Activated CD8-positive, alpha-beta memory T cell treated with anti-CD3 and anti-CD28 coated beads, Interleukin-2, amount 50 U/mL, for 4 hours (primary cell): ENCODE measurements around the gene SLX9.
"Not testable (repeated sequence)": the region's sequence is repeated elsewhere in the genome, so short reads cannot be mapped to it uniquely, and the experiment has no call there.

ENCODE experiments used
- DNase-seq: peaks from one replicate; pipeline ENCODE4 v3.0.0-alpha.2; 2020

SLX9 gene

GRCh38 chr21:44903050-44903685 is 36.7 kb upstream of the SLX9 start:
- no peak for DNase-seq

GRCh38 chr21:44903689-44904088 is 36.1 kb upstream of the SLX9 start:
- DNase-seq = no peak

DNA sequence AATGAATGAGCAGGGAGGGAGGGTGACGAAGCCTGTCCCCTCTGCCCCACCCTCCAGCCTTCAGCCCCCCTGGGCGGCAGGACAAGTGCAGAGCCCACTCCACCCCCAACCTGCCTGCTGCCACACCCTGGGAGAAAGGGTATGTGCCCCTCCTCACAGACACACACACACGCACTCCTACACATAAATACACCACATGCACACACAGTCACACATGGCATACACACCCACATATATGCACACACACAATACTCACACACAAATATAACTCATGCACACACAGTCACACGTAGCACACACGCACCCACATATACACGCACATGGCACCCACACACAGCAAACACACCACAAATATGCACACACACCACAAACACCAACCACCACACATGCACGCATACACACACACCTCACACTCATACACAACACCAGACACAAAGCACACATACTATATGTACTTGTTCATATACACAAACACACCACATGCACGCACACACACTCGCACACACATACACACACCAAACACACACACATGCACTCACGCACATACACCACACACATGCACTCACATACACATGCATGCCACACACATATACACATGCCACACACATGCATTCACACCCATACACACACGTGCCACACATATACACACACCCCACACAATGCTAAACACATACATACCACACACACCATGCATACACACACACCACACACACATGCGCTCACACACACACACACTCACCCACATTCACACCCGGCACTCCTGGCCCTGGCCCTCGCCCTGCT is 35.5 kb upstream of the SLX9 start:
- no peak for DNase-seq

DNA sequence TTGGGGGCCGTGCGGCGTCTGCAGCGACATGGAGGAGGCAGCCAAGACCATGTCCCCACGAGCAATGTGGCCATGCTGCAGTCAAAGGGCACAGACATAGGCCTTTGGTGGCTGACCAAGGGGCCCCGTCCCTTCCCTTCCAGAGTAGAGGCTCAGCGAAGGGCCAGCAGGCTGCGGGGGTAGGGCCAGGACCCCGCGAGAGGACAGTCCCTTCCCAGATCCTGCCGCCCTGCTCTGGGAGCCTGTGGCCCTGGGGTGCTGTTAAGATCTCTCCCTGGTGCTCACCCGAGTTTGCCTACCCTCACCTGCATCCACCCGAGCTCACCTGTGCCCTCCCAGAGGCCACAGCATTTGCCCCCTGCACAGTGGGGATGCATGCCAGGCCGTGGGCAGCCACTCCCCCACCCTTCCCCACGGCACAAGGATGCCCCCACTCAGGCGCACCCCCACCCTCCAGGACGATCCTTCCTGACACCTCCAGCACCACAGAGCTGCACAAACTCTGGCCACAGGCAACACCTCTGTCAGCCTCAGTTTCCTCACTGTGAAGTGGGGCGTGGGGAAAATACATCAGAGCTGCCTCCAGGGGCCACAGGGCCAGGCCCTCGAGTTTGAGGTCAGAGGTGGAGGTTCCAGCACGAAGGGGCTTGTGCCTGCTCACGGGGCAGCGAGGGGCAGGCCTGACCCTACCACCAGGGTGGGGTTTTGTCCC is 34.7 kb upstream of the SLX9 start:
- no peak for DNase-seq

GRCh38 chr21:44905728-44906090 is 34.1 kb upstream of the SLX9 start:
- DNase-seq = no peak

GRCh38 chr21:44907225-44907965 is 32.4 kb upstream of the SLX9 start:
- no peak for DNase-seq

GRCh38 chr21:44907966-44908895 is 31.6 kb upstream of the SLX9 start:
- DNase-seq = no peak

DNA sequence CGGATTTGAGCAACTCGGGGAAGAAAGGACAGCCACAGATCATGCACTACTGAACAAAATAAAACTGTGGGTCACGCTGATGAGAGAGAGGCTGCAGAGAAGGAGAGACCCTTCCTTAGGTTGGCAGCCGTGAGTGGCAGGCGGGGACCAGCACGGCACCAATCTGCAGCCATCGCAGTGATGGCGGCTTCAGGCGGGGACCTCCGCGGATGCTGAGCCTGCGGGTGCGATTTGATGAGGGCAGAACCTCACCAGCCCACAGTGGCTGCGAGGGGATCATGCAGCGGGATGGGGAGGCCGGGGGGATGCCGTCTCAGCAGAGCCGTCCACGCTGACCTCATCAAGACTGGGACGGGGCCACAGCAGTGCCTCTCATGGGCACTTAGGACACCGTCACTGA is 30.9 kb upstream of the SLX9 start:
- no peak for DNase-seq

GRCh38 chr21:44909719-44910118 is 30.1 kb upstream of the SLX9 start:
- DNase-seq = no peak

- DNase-seq = no peak
Observed at GRCh38 chr21:44910229-44911067, 29.4 kb upstream of the SLX9 start.

- no peak for DNase-seq
Observed at GRCh38 chr21:44911068-44911383, 28.8 kb upstream of the SLX9 start.

DNA sequence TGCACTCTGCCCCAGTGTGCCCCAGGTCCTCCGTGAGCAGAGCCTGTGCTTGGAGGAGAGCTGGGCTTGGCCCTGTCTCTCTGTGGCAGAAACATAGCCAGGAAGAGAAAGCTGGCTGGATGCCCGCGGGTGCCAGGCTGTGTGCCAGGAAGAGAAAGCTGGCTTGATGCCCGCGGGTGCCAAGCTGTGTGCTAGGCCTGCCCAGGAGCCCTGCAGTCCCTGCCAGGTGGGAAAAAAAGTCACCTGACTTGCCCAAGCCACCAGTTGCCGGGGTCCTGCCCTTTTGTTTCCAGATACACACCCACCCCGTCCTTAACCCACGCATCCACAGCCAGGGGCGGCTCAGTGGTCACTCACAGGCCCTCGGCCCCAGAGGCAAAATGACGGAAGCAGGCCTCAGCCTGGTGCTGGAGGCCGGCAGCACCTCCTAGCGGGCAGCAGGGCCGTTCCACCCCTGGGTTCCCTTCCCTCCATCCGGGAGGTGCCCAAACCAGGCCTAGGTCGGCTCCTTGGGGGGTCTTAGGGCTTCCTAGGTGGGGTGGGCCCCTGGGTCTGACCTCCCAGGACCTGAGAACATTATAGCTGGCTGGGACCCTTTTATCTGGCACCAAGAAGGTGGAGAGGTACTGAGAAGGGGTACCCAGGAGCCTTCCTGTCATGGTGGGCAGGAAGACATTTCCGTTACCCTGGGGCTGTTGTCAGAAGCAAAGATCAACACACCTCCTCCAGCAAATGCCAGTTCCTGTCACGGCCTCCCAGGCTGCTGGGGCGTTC is 28.3 kb upstream of the SLX9 start:
- DNase-seq = peak; percentile 50

DNA sequence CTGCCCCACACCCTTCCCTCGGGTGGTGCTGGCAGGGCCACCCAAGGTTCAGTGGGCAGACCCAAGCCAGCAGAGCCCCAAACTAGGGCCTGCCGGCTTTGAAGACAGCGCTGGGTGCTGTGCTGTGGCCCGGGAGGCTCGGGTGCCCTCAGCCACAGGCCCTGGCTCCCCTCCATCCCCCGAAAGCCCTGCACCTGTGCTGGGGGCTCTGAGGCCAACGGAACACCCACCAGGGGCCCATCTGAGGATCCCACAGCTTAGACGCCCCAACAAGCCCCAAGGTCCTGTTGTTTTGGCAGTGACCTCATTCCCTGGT is 27.7 kb upstream of the SLX9 start:
- DNase-seq = no peak

- DNase-seq = not testable (repeated sequence)
Observed at GRCh38 chr21:44912506-44913412, 27.1 kb upstream of the SLX9 start.

DNA sequence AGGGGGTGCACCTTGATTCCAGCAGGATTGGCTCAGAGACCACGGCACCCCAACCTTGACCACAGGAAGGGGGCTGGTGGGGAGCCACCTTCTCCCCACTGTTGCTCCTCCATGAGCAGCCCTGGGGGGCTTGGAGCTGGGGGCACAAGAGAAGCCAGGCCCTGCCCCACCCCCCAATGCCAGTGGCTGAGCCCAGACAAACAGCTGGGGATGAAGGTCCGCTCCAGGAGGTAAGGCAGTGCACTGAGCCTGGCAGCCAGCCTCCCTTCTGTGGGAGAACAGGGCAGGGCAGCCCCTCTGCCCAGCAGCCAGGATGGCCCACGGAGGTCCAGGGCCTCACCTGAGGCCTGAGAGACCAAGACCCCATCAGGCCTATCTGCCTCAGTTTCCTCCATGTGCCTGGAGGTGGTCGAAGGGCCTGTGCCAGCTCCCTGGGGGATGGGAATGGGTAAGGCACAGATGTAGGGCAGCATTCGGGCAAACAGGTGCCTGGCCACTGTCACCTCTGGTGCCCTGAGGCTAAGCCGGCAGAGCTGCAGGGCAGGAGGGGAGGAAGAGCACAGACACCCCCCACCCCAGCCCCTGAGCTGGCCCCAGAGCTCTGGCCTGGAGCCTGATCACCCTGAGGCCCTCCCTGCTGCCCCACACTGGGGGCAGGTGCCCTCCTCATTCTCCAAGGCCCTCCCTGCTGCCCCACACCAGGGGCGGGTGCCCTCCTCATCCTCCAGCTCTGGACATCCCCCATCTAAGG is 26.2 kb upstream of the SLX9 start:
- DNase-seq = no peak

DNA sequence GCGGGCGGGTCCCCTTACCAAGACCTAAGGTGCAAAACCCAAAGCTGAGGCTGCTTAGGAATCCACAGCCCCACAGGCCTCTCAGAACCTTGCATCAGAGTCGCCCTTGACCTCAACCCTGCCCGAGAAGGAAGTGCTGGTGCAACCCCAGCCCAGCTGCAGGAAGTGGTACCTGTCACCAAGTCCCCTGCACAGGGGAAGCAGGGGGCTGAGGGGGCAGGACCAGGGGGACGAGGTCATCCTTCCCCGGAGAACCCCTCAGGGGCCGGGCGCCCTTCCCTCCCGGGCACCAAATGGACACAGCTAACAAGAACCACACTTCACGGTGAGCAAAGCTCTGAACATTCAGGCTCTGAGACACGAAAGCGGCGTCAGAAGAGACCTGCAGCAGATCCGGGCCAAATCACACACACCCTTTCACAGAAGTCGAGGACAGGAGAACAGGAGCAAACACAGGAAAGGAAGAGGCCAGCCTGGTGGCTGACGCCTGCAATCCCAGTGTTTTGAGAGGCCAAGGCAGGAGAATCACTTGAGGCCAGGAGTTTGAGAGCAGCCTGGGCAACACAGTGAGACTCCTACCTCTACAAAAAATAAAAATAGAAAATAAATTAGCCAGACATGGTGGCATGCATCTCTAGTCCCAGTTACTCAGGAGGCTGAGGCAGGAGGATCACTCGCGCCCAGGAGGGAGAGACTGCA is 25.5 kb upstream of the SLX9 start:
- DNase-seq = peak; percentile 52

DNA sequence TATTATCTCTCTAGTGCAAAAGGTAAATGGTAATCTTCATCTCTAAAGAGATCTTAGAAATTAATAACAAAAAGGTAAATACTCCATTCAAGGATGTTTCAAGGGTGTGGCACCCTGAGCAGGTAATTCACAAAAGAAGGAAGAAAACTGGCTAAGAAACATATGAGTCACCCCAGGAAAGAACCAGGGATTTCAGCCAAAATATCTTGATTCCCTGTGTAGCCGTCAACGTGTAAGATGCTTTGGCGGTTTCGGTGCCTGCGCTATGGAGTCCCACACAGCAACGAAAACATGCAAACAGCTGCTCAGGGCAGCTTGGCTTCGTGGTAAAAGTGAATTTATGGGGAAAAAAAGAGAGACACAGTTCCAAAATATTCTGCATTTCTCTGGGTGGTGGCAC is 22.9 kb upstream of the SLX9 start:
- no peak for DNase-seq

DNA sequence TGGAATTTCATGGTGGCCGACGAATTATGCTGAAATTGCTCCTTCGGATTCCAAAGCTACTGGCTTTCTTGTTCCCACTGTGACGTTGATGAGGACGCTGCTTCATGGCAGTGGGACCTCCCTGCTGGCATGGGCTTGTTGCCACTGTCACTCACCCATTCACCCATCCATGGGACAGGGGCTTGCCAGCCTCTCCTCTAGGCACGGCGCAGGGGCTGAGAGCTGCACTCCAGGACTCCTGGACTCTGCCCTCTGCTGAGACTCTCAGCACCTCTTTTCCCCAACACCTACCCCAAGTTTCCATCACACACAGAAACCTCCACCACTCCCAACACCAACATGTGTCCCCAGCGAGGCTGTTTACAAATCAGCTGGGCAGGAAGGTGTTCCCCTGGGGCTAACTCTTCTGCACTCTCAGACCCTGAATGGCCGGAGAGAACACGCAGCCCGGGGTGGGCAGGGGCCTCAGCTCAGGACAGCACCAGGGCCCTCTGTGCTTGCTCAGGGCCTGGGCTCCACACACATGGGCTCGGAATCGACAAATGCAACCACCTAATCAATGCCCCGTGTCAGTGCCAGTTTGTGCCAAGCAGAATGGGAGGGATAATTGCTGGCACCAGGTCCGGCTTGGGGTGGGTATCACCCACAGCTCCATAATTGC is 22.3 kb upstream of the SLX9 start:
- no peak for DNase-seq
